Mesenteric fat pad (tissue), 1 donor: Measurements from ENCODE around the gene ZSCAN30. TPM values are rescaled to one million over a fixed set of nuclear protein-coding genes. Genes with fewer than 3 reads are reported as not detected.
"Not testable (repeated sequence)": the region's sequence is repeated elsewhere in the genome, so short reads cannot be mapped to it uniquely, and the experiment has no call there.

Source experiments
- DNase-seq: peaks from one replicate; pipeline ENCODE4 v3.0.0-alpha.2; 2020; ENCODE audit warnings: low spot score
- total RNA-seq: library from RNA; stranded (reverse); fragmentation: NEBNext Ultra II Directional; extraction: Animal tissue kit (Norgen Biotek cat#: 25700); gene quantifications from one replicate; pipeline ENCODE4 v1.2.1, GENCODE V29; 2021
- donor health status: DM: yes; HTN: yes; CAD: no.

Gene ZSCAN30
- total RNA-seq, 1 donor from 2014 or later = 13.2 TPM

GRCh38 chr18:35239314-35239713, 50.7 kb downstream of the ZSCAN30 start:
- DNase-seq = no peak

- DNase-seq = no peak
Observed at GRCh38 chr18:35236571-35237363, 53.3 kb downstream of the ZSCAN30 start.

GRCh38 chr18:35231052-35231451, 59.0 kb downstream of the ZSCAN30 start:
- no peak for DNase-seq

GRCh38 chr18:35227254-35227653, 62.8 kb downstream of the ZSCAN30 start:
- DNase-seq = no peak

- no peak for DNase-seq
Observed at GRCh38 chr18:35223797-35224196, 66.2 kb downstream of the ZSCAN30 start.

GRCh38 chr18:35220424-35220823, 69.6 kb downstream of the ZSCAN30 start:
- DNase-seq = no peak

- DNase-seq = not testable (repeated sequence)
Observed at GRCh38 chr18:35219331-35219730, 70.7 kb downstream of the ZSCAN30 start.

- DNase-seq = not testable (repeated sequence)
Observed at GRCh38 chr18:35216611-35217010, 73.4 kb downstream of the ZSCAN30 start.

GRCh38 chr18:35215026-35215425, 75.0 kb downstream of the ZSCAN30 start:
- no peak for DNase-seq

- not testable (repeated sequence) for DNase-seq
Observed at GRCh38 chr18:35205746-35206458, 84.1 kb downstream of the ZSCAN30 start.

GRCh38 chr18:35205199-35205712, 84.8 kb downstream of the ZSCAN30 start:
- no peak for DNase-seq

GRCh38 chr18:35203067-35203466, 87.0 kb downstream of the ZSCAN30 start:
- DNase-seq = no peak

- no peak for DNase-seq
Observed at GRCh38 chr18:35201256-35201931, 88.6 kb downstream of the ZSCAN30 start.

Other genes starting within 250 kb of the ZSCAN30 start
- gene MAPRE2, start 248.8 kb downstream of the ZSCAN30 start, total RNA-seq = 23.6 TPM
- 21.4 TPM for gene ZNF397, start 49.2 kb downstream of the ZSCAN30 start, total RNA-seq
- 39.8 TPM for gene ZNF24, start 54.2 kb upstream of the ZSCAN30 start, total RNA-seq
- gene ZNF396, start 87.1 kb upstream of the ZSCAN30 start, total RNA-seq = 1.7 TPM
- 18.6 TPM for gene INO80C, start 207.7 kb upstream of the ZSCAN30 start, total RNA-seq